GM18505 (cell line): Measurements from ENCODE around the gene SLC12A3.
"Not testable (repeated sequence)": the region's sequence is repeated elsewhere in the genome, so short reads cannot be mapped to it uniquely, and the experiment has no call there.

Experiments
- ATAC-seq: cut with Tn5 transposase; IDR thresholded peaks from one replicate; pipeline ENCODE4 v1.9.1; 2021; ENCODE audit not compliant: unreplicated experiment
- POLR2A ChIP-seq: IDR thresholded peaks from 4 replicates; pipeline ENCODE4 v1.6.1; 2011; ENCODE audit warnings: borderline replicate concordance; ENCODE audit not compliant: insufficient read depth, insufficient read length; ENCODE audit errors: extremely low read depth

The SLC12A3 gene

GRCh38 chr16:56866955-56867830 lies 2.2 kb downstream of the SLC12A3 start:
- no peak for TF ChIP-seq POLR2A
- no peak for ATAC-seq

- no peak for TF ChIP-seq POLR2A
- ATAC-seq = no peak
Measured at GRCh38 chr16:56868175-56868574, 3.2 kb downstream of the SLC12A3 start.

- not testable (repeated sequence) for ATAC-seq
Measured at GRCh38 chr16:56868766-56869165, 3.8 kb downstream of the SLC12A3 start.

GRCh38 chr16:56869513-56870275 lies 4.7 kb downstream of the SLC12A3 start:
- TF ChIP-seq POLR2A = no peak
- no peak for ATAC-seq

GRCh38 chr16:56870276-56870888 lies 5.4 kb downstream of the SLC12A3 start:
- TF ChIP-seq POLR2A = no peak
- ATAC-seq = no peak

GRCh38 chr16:56871172-56871593 lies 6.2 kb downstream of the SLC12A3 start:
- peak; percentile 42 for ATAC-seq
- TF ChIP-seq POLR2A = no peak

- TF ChIP-seq POLR2A = no peak
- ATAC-seq = no peak
Measured at GRCh38 chr16:56872863-56873391, 7.9 kb downstream of the SLC12A3 start.

GRCh38 chr16:56874800-56875199 lies 9.8 kb downstream of the SLC12A3 start:
- TF ChIP-seq POLR2A = no peak
- no peak for ATAC-seq

GRCh38 chr16:56876048-56876447 lies 11.0 kb downstream of the SLC12A3 start:
- no peak for ATAC-seq

GRCh38 chr16:56877486-56878182 lies 12.6 kb downstream of the SLC12A3 start:
- ATAC-seq = no peak
- TF ChIP-seq POLR2A = no peak

More at GRCh38 chr16:56876048-56876447, 11.0 kb downstream of the SLC12A3 start:
- TF ChIP-seq POLR2A = no peak

- no peak for ATAC-seq
- TF ChIP-seq POLR2A = no peak
Measured at GRCh38 chr16:56878282-56878854, 13.4 kb downstream of the SLC12A3 start.

GRCh38 chr16:56879276-56879675 lies 14.3 kb downstream of the SLC12A3 start:
- no peak for ATAC-seq
- TF ChIP-seq POLR2A = no peak
